Measurements from ENCODE around the gene ATG16L2.

DNA sequence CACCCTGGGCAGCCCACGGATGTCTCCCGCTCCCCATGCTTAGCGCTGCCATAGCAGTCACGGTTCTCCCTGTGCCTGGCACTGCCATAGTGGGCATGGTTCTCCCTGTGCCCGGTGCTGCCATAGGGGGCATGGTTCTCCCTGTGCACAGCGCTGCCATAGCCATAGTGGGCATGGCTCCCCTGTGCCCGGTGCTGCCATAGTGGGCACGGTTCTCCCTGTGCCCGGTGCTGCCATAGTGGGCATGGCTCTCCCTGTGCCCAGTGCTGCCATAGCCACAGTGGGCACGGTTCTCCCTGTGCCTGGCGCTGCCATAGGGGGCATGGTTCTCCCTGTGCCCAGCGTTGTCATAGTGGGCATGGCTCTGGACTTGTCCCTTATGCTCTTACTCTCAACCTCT lies 42.2 kb upstream of the ATG16L2 start:
- TF ChIP-seq, protein P1, sequence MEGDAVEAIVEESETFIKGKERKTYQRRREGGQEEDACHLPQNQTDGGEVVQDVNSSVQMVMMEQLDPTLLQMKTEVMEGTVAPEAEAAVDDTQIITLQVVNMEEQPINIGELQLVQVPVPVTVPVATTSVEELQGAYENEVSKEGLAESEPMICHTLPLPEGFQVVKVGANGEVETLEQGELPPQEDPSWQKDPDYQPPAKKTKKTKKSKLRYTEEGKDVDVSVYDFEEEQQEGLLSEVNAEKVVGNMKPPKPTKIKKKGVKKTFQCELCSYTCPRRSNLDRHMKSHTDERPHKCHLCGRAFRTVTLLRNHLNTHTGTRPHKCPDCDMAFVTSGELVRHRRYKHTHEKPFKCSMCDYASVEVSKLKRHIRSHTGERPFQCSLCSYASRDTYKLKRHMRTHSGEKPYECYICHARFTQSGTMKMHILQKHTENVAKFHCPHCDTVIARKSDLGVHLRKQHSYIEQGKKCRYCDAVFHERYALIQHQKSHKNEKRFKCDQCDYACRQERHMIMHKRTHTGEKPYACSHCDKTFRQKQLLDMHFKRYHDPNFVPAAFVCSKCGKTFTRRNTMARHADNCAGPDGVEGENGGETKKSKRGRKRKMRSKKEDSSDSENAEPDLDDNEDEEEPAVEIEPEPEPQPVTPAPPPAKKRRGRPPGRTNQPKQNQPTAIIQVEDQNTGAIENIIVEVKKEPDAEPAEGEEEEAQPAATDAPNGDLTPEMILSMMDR (IDR thresholded peaks at IDR 0.05 in 2 of 3, conservative IDR thresholded peaks at IDR 0.05 in 1 of 3; ENCODE audit: insufficient read depth in 2 of 3, low read depth in 1 of 3, low read length in 3 of 3), result no peak
- TF ChIP-seq IRF2 (CRISPR knock-in tag; IDR thresholded peaks at IDR 0.05), result no peak
- no peak for TF ChIP-seq TAF1 (IDR thresholded peaks at IDR 0.05; ENCODE audit: control insufficient read depth, extremely low read depth, insufficient read depth, low read length, severe bottlenecking)
- no peak for TF ChIP-seq NCOA4 (IDR thresholded peaks at IDR 0.05; ENCODE audit: partially characterized antibody)
- no peak for TF ChIP-seq POLR2AphosphoS5 (IDR thresholded peaks at IDR 0.05; ENCODE audit: control insufficient read depth, insufficient read depth, low read depth, low read length)
- no peak for TF ChIP-seq UBTF (IDR thresholded peaks at IDR 0.05; ENCODE audit: borderline replicate concordance in 1 of 2, low read depth in 2 of 2, low read length in 2 of 2)
- TF ChIP-seq NR2C2 (CRISPR knock-in tag; IDR thresholded peaks at IDR 0.05), result no peak
- TF ChIP-seq NR2C2 (tag; IDR thresholded peaks at IDR 0.05), result no peak
- no peak for TF ChIP-seq ZNF282 (CRISPR knock-in tag; IDR thresholded peaks at IDR 0.05)
- TF ChIP-seq, protein P2, sequence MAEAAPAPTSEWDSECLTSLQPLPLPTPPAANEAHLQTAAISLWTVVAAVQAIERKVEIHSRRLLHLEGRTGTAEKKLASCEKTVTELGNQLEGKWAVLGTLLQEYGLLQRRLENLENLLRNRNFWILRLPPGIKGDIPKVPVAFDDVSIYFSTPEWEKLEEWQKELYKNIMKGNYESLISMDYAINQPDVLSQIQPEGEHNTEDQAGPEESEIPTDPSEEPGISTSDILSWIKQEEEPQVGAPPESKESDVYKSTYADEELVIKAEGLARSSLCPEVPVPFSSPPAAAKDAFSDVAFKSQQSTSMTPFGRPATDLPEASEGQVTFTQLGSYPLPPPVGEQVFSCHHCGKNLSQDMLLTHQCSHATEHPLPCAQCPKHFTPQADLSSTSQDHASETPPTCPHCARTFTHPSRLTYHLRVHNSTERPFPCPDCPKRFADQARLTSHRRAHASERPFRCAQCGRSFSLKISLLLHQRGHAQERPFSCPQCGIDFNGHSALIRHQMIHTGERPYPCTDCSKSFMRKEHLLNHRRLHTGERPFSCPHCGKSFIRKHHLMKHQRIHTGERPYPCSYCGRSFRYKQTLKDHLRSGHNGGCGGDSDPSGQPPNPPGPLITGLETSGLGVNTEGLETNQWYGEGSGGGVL (CRISPR knock-in tag; IDR thresholded peaks at IDR 0.05), result no peak
- TF ChIP-seq TCFL5 (CRISPR knock-in tag; conservative IDR thresholded peaks at IDR 0.05), result no peak
- no peak for TF ChIP-seq ARNT (IDR thresholded peaks at IDR 0.05)
- TF ChIP-seq SIX5 (IDR thresholded peaks at IDR 0.05; ENCODE audit: borderline replicate concordance in 1 of 2, insufficient read depth in 1 of 2, low read depth in 1 of 2, low read length in 2 of 2), result no peak
- TF ChIP-seq, protein P3, sequence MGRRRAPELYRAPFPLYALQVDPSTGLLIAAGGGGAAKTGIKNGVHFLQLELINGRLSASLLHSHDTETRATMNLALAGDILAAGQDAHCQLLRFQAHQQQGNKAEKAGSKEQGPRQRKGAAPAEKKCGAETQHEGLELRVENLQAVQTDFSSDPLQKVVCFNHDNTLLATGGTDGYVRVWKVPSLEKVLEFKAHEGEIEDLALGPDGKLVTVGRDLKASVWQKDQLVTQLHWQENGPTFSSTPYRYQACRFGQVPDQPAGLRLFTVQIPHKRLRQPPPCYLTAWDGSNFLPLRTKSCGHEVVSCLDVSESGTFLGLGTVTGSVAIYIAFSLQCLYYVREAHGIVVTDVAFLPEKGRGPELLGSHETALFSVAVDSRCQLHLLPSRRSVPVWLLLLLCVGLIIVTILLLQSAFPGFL (CRISPR knock-in tag; IDR thresholded peaks at IDR 0.05), result no peak
- no peak for TF ChIP-seq ZNF512 (tag; IDR thresholded peaks at IDR 0.05)

All from K562 (cell line).